Stomach (tissue), 4 donors: ENCODE measurements around the gene BTNL2.

ENCODE experiments used
- POLR2A ChIP-seq, 4 donors: fragments of 450-650 bp; IDR thresholded peaks; one replicate each; pipeline ENCODE4 v1.6.1; 2016; ENCODE audit warnings: antibody characterized with exemption in 4 of 4, control low read depth in 2 of 4, mild to moderate bottlenecking in 1 of 4, moderate library complexity in 1 of 4
- POLR2AphosphoS5 ChIP-seq, 3 donors: sonication (generic); formaldehyde crosslinking; IDR thresholded peaks; one replicate each; pipeline ENCODE4 v1.6.1; 2016; ENCODE audit warnings: antibody characterized with exemption in 3 of 3
- TF ChIP-seq, protein P1 (sequence below), 7 experiments: fragments of 450-650 bp in 4 of 7; fragments of 200-600 bp in 3 of 7; sonication (generic) in 3 of 7; IDR thresholded peaks; one replicate each; pipeline ENCODE4 v1.5.1; 2016 to 2019; ENCODE audit warnings: antibody characterized with exemption in 7 of 7, control low read depth in 2 of 7, mild to moderate bottlenecking in 1 of 7

DNA sequence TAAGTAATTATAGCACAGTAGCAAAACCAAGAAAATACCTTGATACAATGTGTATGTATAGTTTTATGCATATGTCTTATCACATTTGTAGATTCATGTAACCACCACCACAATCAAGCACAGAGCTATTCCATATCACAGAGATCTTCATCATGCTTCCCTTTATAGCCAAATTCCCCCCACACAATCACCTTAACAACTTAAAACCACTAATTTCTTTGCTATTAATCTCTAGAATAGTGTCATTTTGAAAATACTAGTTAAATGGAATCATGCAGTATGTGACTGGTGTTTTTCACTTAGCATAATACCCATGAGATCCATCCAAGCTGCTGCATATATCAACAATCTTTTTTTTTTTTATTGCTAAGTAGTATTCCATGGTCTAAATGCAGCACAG is 41.0 kb upstream of the BTNL2 start:
- TF ChIP-seq, protein P1, sequence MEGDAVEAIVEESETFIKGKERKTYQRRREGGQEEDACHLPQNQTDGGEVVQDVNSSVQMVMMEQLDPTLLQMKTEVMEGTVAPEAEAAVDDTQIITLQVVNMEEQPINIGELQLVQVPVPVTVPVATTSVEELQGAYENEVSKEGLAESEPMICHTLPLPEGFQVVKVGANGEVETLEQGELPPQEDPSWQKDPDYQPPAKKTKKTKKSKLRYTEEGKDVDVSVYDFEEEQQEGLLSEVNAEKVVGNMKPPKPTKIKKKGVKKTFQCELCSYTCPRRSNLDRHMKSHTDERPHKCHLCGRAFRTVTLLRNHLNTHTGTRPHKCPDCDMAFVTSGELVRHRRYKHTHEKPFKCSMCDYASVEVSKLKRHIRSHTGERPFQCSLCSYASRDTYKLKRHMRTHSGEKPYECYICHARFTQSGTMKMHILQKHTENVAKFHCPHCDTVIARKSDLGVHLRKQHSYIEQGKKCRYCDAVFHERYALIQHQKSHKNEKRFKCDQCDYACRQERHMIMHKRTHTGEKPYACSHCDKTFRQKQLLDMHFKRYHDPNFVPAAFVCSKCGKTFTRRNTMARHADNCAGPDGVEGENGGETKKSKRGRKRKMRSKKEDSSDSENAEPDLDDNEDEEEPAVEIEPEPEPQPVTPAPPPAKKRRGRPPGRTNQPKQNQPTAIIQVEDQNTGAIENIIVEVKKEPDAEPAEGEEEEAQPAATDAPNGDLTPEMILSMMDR (IDR thresholded peaks at IDR 0.05): no peak
- TF ChIP-seq POLR2AphosphoS5 (IDR thresholded peaks at IDR 0.05) (no peak), POLR2A (IDR thresholded peaks at IDR 0.05) (no peak)
